Transverse colon (tissue), 4 donors: ENCODE measurements around the gene IL16. TPM values are rescaled to one million over a fixed set of nuclear protein-coding genes. Genes with fewer than 3 reads are reported as not detected.

Source experiments
- DNase-seq: peaks from one replicate; pipeline ENCODE4 v3.0.0-alpha.2; 2019
- H3K27ac ChIP-seq, 4 donors: fragments of 200-600 bp; sonication (generic); 2 replicates each; pipeline ENCODE4 v1.5.1; 2016 to 2018; ENCODE audit warnings: inconsistent platforms in 4 of 4
- H3K27me3 ChIP-seq: fragments of 200-600 bp; sonication (generic); 2 replicates; pipeline ENCODE4 v1.5.1; 2017; ENCODE audit warnings: inconsistent platforms
- H3K36me3 ChIP-seq, 4 donors: fragments of 200-600 bp; sonication (generic); 2 replicates each; pipeline ENCODE4 v1.5.1; 2017 to 2019; ENCODE audit warnings: inconsistent platforms in 4 of 4
- H3K4me1 ChIP-seq, 4 donors: fragments of 200-600 bp; sonication (generic); 2 replicates each; pipeline ENCODE4 v1.5.1; 2017 to 2020; ENCODE audit warnings: inconsistent platforms in 4 of 4
- H3K4me3 ChIP-seq, 4 donors: fragments of 200-600 bp; sonication (generic); 1 replicate in 1 of 4; 2 replicates in 3 of 4; pipeline versions ENCODE4 v1.5.1 to v1.6.1; 2017 to 2019; ENCODE audit warnings: inconsistent platforms in 4 of 4
- H3K9me3 ChIP-seq, 2 donors: fragments of 200-600 bp; sonication (generic); 2 replicates each; pipeline ENCODE4 v1.5.1; 2017 to 2019; ENCODE audit warnings: inconsistent platforms in 2 of 2
- CTCF ChIP-seq, 5 experiments: fragments of 200-600 bp in 3 of 5; fragments of 450-650 bp in 2 of 5; sonication (generic) in 3 of 5; IDR thresholded peaks; 1 replicate in 2 of 5; 2 replicates in 3 of 5; pipeline ENCODE4 v1.5.1; 2016 to 2017; ENCODE audit warnings: antibody characterized with exemption in 5 of 5, inconsistent platforms in 3 of 5, mild to moderate bottlenecking in 2 of 5, moderate library complexity in 1 of 5
- EP300 ChIP-seq: sonication (generic); formaldehyde crosslinking; IDR thresholded peaks from one replicate; pipeline ENCODE4 v1.6.1; 2017; ENCODE audit warnings: antibody characterized with exemption, low read depth
- POLR2A ChIP-seq: fragments of 450-650 bp; IDR thresholded peaks from one replicate; pipeline ENCODE4 v1.6.1; 2016; ENCODE audit warnings: antibody characterized with exemption, mild to moderate bottlenecking, moderate library complexity
- POLR2AphosphoS5 ChIP-seq, 3 donors: sonication (generic); formaldehyde crosslinking; IDR thresholded peaks; one replicate each; pipeline ENCODE4 v1.6.1; 2016; ENCODE audit warnings: antibody characterized with exemption in 3 of 3
- WGBS, 2 donors: methylation state at CpG; one replicate each; pipeline ENCODE4 v1.1.5; 2018; ENCODE audit warnings: low coverage in 1 of 2; 5-methylcytosine and 5-hydroxymethylcytosine counted together
- in situ Hi-C, 4 donors: fragments of 200-750 bp; cut with MboI; loops; one replicate each; pipeline versions ENCODE4 v1.15.0 to v1.15.1; 2017; ENCODE audit warnings: low sequenced_read_pairs in 3 of 4, low pct_ligation_motif_present in 1 of 4, low pct_unique_long_range_greater_than_20kb in 1 of 4
- intact Hi-C: fragments of 100-400 bp; cut with DNase I; formaldehyde crosslinking; loops from one replicate; pipeline ENCODE4 v1.15.1; 2023; ENCODE audit warnings: low total_unique reads
- total RNA-seq, 4 donors: library from RNA; depleted of rRNA; stranded (reverse); fragments of >200 nt; gene quantifications; one replicate each; pipeline ENCODE4 v1.1.0, GENCODE V29; 2016

The IL16 gene
- total RNA-seq, 4 donors from 2014 or later: 5.2 to 40.0 (median 22.3) TPM

DNA sequence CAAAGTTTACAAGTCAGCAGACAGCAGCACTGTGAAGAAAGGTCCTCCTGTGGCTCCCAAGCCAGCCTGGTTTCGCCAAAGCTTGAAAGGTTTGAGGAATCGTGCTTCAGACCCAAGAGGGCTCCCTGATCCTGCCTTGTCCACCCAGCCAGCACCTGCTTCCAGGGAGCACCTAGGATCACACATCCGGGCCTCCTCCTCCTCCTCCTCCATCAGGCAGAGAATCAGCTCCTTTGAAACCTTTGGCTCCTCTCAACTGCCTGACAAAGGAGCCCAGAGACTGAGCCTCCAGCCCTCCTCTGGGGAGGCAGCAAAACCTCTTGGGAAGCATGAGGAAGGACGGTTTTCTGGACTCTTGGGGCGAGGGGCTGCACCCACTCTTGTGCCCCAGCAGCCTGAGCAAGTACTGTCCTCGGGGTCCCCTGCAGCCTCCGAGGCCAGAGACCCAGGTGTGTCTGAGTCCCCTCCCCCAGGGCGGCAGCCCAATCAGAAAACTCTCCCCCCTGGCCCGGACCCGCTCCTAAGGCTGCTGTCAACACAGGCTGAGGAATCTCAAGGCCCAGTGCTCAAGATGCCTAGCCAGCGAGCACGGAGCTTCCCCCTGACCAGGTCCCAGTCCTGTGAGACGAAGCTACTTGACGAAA is 103.1 kb downstream of the IL16 start:
- Histone ChIP-seq H3K27me3 (no peaks in the 10 kb centered on the region), H3K4me3 (peak overlapping the region in 2 of 4 donors; percentile 9 to 39), H3K4me1 (peaks cover 0 to 26% (median 2%) of the 10 kb centered on the region in 4 donors), H3K9me3 (no peaks in the 10 kb centered on the region), H3K36me3 (no peaks in the 10 kb centered on the region), H3K27ac (peak overlapping the region; percentile 27 to 83 (median 68))
- intact Hi-C loops (no loop called here), in situ Hi-C loops (no loop called here)
- TF ChIP-seq CTCF (IDR thresholded peaks at IDR 0.05): no peak
- TF ChIP-seq EP300: no peak
- TF ChIP-seq POLR2AphosphoS5 (IDR thresholded peaks at IDR 0.05): no peak
- no peak for TF ChIP-seq POLR2A
- WGBS, 2 donors: 71 to 100% methylated on average over 1 to 13 of the region's 14 CpGs
- DNase-seq: no peak

DNA sequence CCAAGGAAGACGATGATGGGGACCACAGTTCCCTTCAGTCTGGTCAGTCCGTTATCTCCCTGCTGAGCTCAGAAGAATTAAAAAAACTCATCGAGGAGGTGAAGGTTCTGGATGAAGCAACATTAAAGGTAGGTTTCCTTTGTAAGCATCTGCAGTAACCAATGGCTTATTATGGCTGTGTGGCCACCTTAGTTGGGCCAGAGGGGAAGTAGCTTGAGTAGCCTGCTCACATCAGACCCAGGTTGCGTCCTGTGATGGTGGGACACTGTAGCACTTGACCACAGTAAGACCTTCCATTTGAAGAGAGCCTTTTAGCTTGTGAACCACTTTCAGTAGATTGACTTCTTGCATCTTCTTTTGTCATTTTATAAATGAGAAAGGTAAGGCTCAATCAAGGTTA is 104.7 kb downstream of the IL16 start:
- intact Hi-C loops: no loop called here
- Histone ChIP-seq H3K4me3 (peak overlapping the region in 1 of 4 donors; percentile 39), H3K36me3 (no peaks in the 10 kb centered on the region), H3K27me3 (no peaks in the 10 kb centered on the region), H3K4me1 (peaks cover 0 to 16% (median 0%) of the 10 kb centered on the region in 4 donors), H3K9me3 (no peaks in the 10 kb centered on the region), H3K27ac (peak overlapping the region; percentile 55 to 83 (median 71))
- peak; percentile 4 for DNase-seq
- TF ChIP-seq CTCF (IDR thresholded peaks at IDR 0.05): no peak
- no peak for TF ChIP-seq EP300
- no peak for TF ChIP-seq POLR2A
- no peak for TF ChIP-seq POLR2AphosphoS5 (IDR thresholded peaks at IDR 0.05)
- WGBS, 2 donors: 82% methylated on average over 4 of the region's 4 CpGs; no CpG with 5 or more reads in 1 of the 2 donors
- in situ Hi-C loops: no loop called here

GRCh38 chr15:81301815-81302399 is 105.2 kb downstream of the IL16 start:
- DNase-seq: peak; percentile 64
- peaks cover 0 to 15% (median 0%) of the 10 kb centered on the region in 4 donors for H3K4me1 ChIP-seq
- in situ Hi-C loops: no loop called here

DNA sequence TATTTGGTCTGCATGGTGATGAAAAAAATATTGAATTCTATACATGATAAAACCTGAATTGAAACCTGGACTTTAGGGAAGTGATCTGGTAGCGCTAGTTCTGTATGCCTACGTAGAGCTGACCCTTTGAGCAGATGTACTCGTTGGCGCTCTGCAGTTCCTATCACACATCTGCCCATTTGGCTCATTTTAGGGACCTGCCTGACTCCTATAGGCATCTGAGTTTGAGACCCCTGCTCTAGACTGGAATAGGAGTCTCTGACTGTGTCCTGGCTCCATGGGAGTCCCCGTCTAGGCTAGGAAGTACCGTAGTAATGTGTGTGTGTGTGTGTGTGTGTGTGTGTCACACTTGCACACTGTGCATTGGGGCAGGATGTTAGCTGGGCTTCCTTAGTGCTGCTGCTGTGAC is 106.0 kb downstream of the IL16 start:
- intact Hi-C loops: no loop called here
- TF ChIP-seq POLR2AphosphoS5 (IDR thresholded peaks at IDR 0.05) (no peak), CTCF (IDR thresholded peaks at IDR 0.05) (no peak), EP300 (no peak), POLR2A (no peak)
- Histone ChIP-seq H3K27me3 (no peaks in the 10 kb centered on the region), H3K4me3 (peak overlapping the region in 1 of 4 donors; percentile 11), H3K4me1 (peaks cover 0 to 15% (median 0%) of the 10 kb centered on the region in 4 donors), H3K36me3 (no peaks in the 10 kb centered on the region), H3K27ac (peak overlapping the region; percentile 34 to 83 (median 71)), H3K9me3 (no peaks in the 10 kb centered on the region)
- 67 to 94% methylated on average over 3 to 6 of the region's 6 CpGs for WGBS, 2 donors
- in situ Hi-C loops: no loop called here
- DNase-seq: no peak

More at GRCh38 chr15:81301815-81302399, 105.2 kb downstream of the IL16 start:
- Histone ChIP-seq H3K4me3 (peak overlapping the region in 1 of 4 donors; percentile 39), H3K36me3 (no peaks in the 10 kb centered on the region), H3K27me3 (no peaks in the 10 kb centered on the region), H3K9me3 (no peaks in the 10 kb centered on the region), H3K27ac (peak overlapping the region; percentile 55 to 83 (median 71))
- intact Hi-C loops: no loop called here
- TF ChIP-seq EP300 (no peak), POLR2AphosphoS5 (IDR thresholded peaks at IDR 0.05) (peak in 1 of 3 donors; percentile 42)
- WGBS, 2 donors: 76 to 80% methylated on average over 1 to 5 of the region's 5 CpGs
